ENCODE data around the gene ARHGAP24.

The ARHGAP24 gene

DNA sequence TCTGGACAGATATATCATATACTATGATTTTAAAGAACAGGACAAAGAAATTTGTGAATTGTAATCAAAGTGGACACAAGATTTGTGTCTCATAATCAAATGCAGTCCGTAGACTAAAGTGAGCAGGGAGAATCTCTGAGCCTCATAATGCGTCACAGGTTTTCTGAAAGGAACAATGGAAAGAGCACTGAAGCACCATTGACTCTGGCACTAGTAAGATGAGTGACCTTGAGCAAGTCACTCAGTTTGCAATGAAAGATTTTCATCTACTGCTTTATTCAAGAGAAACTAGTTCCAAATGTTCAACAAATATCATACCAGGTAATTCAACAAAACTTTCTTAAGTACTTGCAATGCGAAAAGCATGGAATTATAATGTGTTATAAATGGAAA is 569.6 kb downstream of the ARHGAP24 start:
- no peak for DNase-seq

DNA sequence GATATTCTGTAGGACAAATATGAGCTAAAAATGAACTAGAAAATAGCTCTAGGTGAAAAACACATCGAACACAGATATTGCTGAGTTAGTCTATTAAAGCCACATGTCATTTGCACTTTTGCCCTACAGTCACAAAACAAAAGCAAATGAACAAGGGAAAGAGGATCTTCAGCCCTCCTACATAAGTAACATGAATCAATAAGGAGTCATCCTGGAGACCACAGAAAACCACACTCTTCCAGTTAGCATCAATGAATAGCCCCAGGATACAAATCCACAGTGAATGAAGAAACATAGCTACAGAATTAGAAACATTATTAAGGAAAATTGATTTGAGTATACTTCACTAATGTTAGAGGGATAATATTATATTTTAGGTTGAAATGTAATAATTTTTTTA is 573.5 kb downstream of the ARHGAP24 start:
- DNase-seq: no peak

DNA sequence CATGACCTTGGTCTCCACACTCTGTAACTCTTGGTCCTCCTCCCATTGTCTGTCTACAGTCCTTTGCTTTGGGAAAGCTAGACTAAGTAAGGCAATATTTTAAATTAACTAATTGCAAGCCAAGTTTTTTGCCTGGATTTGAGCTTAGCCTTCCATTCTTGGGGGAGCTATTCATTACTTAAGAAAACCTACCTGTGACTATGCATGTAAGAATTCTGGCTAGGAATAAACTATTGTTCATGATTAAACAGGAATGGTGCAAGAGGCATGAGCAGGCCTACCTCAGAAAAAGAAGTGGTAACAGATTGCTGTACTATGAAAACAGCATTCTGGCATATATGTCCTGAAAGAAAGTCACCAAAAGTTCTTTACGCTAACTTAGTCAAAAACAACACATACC is 575.5 kb downstream of the ARHGAP24 start:
- no peak for DNase-seq

All from NCI-H1048 (cell line).